GM21786 (cell line): ENCODE results near the gene OSBPL5.

Source experiments
- ATAC-seq: cut with Tn5 transposase; IDR thresholded peaks from one replicate; pipeline ENCODE4 v1.9.1; 2021; ENCODE audit not compliant: unreplicated experiment

The OSBPL5 gene

GRCh38 chr11:3150726-3151125 is 14.4 kb downstream of the OSBPL5 start:
- no peak for ATAC-seq

GRCh38 chr11:3149852-3150188 is 15.3 kb downstream of the OSBPL5 start:
- no peak for ATAC-seq

GRCh38 chr11:3148990-3149851 is 15.9 kb downstream of the OSBPL5 start:
- no peak for ATAC-seq

- no peak for ATAC-seq
Measured at GRCh38 chr11:3148255-3148989, 16.7 kb downstream of the OSBPL5 start.

- no peak for ATAC-seq
Measured at GRCh38 chr11:3147626-3148025, 17.5 kb downstream of the OSBPL5 start.

GRCh38 chr11:3147257-3147619 is 17.9 kb downstream of the OSBPL5 start:
- no peak for ATAC-seq

- no peak for ATAC-seq
Measured at GRCh38 chr11:3146612-3147256, 18.4 kb downstream of the OSBPL5 start.

GRCh38 chr11:3145206-3145520 is 19.9 kb downstream of the OSBPL5 start:
- ATAC-seq, result no peak

- no peak for ATAC-seq
Measured at GRCh38 chr11:3144296-3145205, 20.6 kb downstream of the OSBPL5 start.

GRCh38 chr11:3143136-3143880 is 21.8 kb downstream of the OSBPL5 start:
- no peak for ATAC-seq

- no peak for ATAC-seq
Measured at GRCh38 chr11:3140291-3140603, 24.9 kb downstream of the OSBPL5 start.

- no peak for ATAC-seq
Measured at GRCh38 chr11:3139481-3140290, 25.4 kb downstream of the OSBPL5 start.

GRCh38 chr11:3139086-3139440 is 26.0 kb downstream of the OSBPL5 start:
- ATAC-seq, result no peak

GRCh38 chr11:3138178-3139085 is 26.7 kb downstream of the OSBPL5 start:
- ATAC-seq, result no peak

GRCh38 chr11:3137486-3138177 is 27.5 kb downstream of the OSBPL5 start:
- ATAC-seq, result no peak

- no peak for ATAC-seq
Measured at GRCh38 chr11:3136546-3137455, 28.3 kb downstream of the OSBPL5 start.
